LNCAP (cell line): ENCODE data around the gene RBPMS2.

Source experiments
- CTCF ChIP-seq: fragments of 450-650 bp; IDR thresholded peaks from 2 replicates; pipeline ENCODE4 v1.5.1; 2017; ENCODE audit warnings: mild to moderate bottlenecking

RBPMS2 gene

DNA sequence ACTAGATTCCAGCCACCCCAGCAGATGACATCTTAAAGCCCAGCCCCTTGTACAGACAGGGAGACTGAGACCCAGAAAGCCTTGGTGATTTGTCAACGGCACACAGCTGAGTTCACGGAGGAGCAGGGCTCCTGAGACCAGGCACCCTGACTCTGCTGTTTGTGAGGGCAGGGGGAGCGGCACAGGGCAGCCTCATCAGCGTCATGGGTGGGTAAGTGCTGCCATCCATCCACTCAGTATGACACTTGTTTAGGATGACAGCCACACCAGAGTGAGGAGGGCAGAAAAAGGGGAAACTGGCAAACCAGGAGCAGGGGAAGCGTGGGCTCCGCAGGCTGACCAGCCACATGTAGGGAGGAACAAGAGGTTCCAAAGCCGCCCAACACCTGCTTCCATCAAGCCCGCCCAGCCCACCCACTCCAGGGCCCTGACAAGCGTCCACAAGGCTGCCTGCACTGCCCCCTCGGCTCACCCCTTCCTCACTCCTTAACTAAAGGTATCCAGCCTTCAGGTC lies 19.9 kb downstream of the RBPMS2 start:
- TF ChIP-seq CTCF, result no peak

GRCh38 chr15:64754663-64755426 lies 20.5 kb downstream of the RBPMS2 start:
- no peak for TF ChIP-seq CTCF

DNA sequence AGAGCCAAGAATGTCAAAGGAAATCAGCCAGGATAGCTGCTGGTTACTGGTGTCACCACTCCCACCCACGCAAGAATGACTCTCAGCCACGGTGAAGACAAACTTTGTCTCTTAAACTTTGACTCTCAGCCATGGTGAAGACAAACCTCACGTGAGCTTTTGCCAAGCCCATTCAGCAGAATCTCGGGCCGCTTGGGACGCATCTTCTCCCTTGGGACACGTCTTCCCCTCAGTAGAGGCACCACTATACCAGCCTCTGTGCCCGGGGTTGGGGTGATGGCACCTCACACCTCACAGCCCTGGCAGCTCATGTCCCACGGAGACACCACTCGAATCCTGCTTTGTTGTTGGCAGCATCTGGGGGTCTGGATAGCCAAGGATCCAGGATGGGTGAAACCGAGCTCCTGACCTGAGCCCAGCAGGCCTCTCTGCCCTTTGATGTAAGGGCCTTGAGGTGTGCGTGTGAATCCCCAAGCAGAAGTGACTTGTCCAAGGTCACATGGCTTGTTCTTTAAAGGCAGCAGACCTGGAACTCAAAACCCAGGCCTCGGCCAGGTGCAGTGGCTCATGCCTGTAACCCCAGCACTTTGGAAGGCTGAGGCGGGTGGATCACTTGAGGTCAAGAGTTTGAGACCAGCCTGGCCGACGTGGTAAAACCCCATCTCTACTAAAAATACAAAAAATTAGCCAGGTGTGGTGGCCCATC lies 21.8 kb downstream of the RBPMS2 start:
- no peak for TF ChIP-seq CTCF

GRCh38 chr15:64751464-64751863 lies 23.9 kb downstream of the RBPMS2 start:
- TF ChIP-seq CTCF, result no peak

DNA sequence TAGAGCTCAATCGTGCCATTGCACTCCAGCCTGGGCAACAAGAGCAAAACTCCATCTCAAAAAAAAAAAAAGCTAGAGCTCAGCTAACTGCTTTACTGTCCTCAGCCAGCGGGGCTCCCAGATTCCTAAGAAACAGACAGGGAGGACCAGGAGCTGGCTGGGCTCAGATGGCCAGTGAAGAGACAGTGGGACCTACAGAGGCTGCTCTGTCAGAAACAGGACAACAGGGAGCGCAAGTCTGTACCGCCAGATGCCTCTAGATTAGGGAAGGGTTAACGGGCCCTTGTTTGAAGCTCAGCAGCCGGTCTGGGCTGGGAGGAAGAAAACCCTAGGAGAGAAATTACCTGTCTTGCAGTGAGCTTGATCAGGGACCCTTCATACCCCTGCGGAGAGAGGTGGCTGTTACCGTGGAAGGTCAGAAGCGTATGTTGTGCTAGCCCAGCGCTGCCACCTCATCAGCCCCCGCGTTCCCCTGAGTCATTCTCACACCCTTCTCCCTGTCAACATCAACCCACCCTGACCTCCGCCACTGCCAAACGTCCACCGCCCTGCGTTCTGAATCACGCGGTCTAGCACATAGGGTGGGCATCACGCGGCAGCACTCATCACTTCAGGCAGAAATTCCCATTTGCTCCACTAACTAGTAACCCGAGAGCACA lies 25.3 kb downstream of the RBPMS2 start:
- TF ChIP-seq CTCF, result no peak

- no peak for TF ChIP-seq CTCF
These were observed 26.2 kb downstream of the RBPMS2 start for GRCh38 chr15:64749167-64749566.

DNA sequence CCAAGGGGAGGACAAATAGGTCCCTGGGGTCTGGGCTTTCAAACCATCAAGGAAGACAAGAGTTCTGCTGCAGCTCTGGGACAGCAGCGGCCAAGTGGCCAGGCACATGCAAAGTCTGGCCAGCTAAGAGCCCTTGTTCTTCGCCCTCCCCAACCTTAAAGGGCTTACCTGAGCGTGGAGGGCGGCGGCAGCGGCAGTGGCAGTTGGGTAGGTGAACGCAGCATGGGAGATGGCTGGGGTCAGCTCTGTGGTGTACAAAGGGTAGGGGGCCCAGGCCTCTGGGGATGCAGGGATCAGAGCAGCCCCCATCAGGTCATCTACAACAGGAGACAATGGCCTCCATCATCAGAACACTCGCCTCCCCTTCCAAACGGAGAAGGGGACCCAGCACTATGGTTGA lies 27.1 kb downstream of the RBPMS2 start:
- TF ChIP-seq CTCF, result no peak
